ENCODE data around the gene XAF1. TPM values are rescaled to one million over a fixed set of nuclear protein-coding genes. Genes with fewer than 3 reads are reported as not detected.
"Not testable (repeated sequence)": the region's sequence is repeated elsewhere in the genome, so short reads cannot be mapped to it uniquely, and the experiment has no call there.

The XAF1 gene
- total and polyA plus RNA-seq, 9 donors = 33.3 to 111 (median 81.4) TPM

DNA sequence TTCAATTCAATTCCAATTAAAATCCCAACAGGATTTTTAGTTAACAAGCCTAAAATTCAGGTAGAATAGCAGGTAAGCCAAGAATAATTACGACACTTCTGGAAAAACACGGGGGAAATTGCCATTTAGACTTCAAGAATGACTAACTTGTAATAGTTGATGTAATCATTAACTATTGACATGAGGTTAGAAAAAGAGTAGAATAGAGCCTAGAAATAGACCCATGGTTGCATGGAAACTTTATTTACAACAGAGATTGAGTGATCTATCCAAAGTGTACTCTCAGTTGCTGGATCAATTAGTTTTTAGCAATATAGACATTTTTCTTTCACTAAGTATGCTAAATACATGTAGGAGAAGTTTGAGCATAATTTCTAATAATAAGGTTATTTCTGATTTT is 39.1 kb upstream of the XAF1 start:
- Histone ChIP-seq H3K4me1 (ENCODE audit: insufficient read depth) (peaks cover 18% of the 10 kb centered on the region), H3K4me3 (no peak overlapping the region), H3K27me3 (no peaks in the 10 kb centered on the region), H3K9me3 (no peaks in the 10 kb centered on the region), H3K27ac (no peak overlapping the region), H3K36me3 (no peaks in the 10 kb centered on the region)
- WGBS, 3 donors = 92 to 94% (median 93%) methylated on average over 2 of the region's 2 CpGs
- TF ChIP-seq POLR2A (IDR thresholded peaks at IDR 0.05) (no peak), EP300 (IDR thresholded peaks at IDR 0.05) (no peak)
- intact Hi-C loops (cut with DNase I) = no loop called here
- DNase-seq = no peak

DNA sequence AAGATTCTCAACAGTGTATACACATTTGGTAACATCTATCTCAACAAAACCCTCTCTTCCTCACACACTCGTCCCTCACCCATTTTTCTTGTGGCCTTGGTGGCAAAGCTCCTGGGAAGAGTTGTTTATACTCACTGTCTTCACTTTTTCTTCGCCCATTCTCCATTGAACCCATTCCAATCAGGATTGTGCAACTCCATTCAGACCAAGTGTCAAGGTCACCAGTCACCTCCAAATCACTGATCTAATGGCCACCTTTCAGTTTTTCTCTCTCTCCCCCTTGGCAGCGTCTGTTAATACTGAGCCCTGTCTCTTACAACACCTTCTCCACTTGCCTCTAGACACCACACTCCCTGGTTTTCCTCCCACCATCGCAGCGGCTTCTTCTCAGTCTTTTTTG is 34.1 kb upstream of the XAF1 start:
- no peak overlapping the region for H3K27ac ChIP-seq
- H3K9me3 ChIP-seq = no peaks in the 10 kb centered on the region
- WGBS, 3 donors = 66 to 75% (median 74%) methylated on average over 5 of the region's 5 CpGs
- no peaks in the 10 kb centered on the region for H3K36me3 ChIP-seq
- H3K27me3 ChIP-seq = no peaks in the 10 kb centered on the region
- no peak overlapping the region for H3K4me3 ChIP-seq
- DNase-seq = no peak
- intact Hi-C loops (cut with DNase I) = no loop called here
- H3K4me1 ChIP-seq (ENCODE audit: insufficient read depth) = no peaks in the 10 kb centered on the region
- no peak for TF ChIP-seq EP300 (IDR thresholded peaks at IDR 0.05)

DNA sequence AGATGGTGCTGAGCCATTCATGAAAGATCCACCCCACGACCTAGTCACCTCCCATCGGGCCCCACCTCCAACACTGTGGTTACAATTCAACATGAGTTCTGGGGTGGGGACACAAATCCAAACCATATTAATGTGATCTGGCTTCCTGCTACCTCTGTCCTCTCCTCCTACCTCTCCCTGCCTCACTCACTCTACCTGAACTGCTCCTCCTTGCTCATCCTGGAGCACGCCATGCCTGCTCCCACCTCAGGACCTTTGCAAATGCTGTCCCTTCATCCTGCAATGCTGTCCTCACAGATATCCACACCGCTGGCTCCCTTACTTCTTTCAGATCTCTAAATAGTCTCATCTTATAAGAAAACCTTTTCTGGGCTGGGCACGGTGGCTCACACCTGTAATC is 31.8 kb upstream of the XAF1 start:
- Histone ChIP-seq H3K4me1 (ENCODE audit: insufficient read depth) (no peaks in the 10 kb centered on the region), H3K27me3 (no peaks in the 10 kb centered on the region), H3K4me3 (no peak overlapping the region), H3K27ac (no peak overlapping the region), H3K9me3 (no peaks in the 10 kb centered on the region), H3K36me3 (no peaks in the 10 kb centered on the region)
- no peak for TF ChIP-seq POLR2A (IDR thresholded peaks at IDR 0.05)
- DNase-seq = no peak
- WGBS, 3 donors = 84 to 85% (median 85%) methylated on average over 5 of the region's 5 CpGs
- intact Hi-C loops (cut with DNase I) = no loop called here

DNA sequence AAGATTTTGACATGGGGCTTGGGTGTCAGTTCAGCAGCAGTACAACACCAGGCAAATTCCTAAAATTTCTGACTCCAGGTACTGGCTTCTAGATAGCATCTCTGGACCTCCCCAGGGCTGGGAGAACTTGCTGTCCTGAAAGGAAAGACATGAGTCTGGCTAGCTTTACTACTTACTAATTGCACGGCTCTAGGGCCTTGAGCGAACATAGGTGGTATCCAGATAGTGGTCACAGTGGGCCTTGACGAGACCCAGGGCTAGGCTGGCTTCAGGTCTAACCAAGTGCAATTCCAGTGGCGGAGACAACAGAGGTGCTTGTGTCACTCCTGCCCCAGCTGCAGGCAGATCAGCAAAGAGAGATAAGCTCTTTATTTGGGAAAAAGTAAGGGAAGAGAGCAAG is 26.3 kb upstream of the XAF1 start:
- 62 to 88% (median 78%) methylated on average over 4 of the region's 4 CpGs for WGBS, 3 donors
- Histone ChIP-seq H3K4me3 (no peak overlapping the region), H3K27ac (no peak overlapping the region), H3K27me3 (no peaks in the 10 kb centered on the region), H3K36me3 (no peaks in the 10 kb centered on the region), H3K4me1 (ENCODE audit: insufficient read depth) (no peaks in the 10 kb centered on the region), H3K9me3 (no peaks in the 10 kb centered on the region)
- no peak for DNase-seq
- TF ChIP-seq EP300 (IDR thresholded peaks at IDR 0.05) (no peak), POLR2A (IDR thresholded peaks at IDR 0.05) (no peak)
- TF ChIP-seq, protein P1, sequence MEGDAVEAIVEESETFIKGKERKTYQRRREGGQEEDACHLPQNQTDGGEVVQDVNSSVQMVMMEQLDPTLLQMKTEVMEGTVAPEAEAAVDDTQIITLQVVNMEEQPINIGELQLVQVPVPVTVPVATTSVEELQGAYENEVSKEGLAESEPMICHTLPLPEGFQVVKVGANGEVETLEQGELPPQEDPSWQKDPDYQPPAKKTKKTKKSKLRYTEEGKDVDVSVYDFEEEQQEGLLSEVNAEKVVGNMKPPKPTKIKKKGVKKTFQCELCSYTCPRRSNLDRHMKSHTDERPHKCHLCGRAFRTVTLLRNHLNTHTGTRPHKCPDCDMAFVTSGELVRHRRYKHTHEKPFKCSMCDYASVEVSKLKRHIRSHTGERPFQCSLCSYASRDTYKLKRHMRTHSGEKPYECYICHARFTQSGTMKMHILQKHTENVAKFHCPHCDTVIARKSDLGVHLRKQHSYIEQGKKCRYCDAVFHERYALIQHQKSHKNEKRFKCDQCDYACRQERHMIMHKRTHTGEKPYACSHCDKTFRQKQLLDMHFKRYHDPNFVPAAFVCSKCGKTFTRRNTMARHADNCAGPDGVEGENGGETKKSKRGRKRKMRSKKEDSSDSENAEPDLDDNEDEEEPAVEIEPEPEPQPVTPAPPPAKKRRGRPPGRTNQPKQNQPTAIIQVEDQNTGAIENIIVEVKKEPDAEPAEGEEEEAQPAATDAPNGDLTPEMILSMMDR (IDR thresholded peaks at IDR 0.05) = no peak
- intact Hi-C loops (cut with DNase I) = no loop called here

DNA sequence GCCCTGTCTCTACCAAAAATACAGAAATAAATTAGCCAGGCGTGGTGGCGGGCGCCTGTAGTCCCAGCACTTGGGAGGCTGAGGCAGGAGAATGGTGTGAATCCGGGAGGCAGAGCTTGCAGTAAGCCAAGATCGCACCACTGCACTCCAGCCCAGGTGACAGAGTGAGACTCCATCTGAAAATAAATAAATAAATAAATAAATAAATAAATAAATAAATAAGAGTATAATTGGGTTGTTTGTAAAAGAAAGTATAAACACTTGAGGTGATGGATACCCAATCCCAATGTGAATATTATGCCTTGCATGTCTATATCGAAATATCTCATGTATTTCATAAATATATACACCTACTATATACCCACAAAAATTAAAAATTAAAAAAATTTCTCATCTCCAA is 9.2 kb upstream of the XAF1 start:
- H3K27ac ChIP-seq; H3K36me3 ChIP-seq; intact Hi-C loops (cut with DNase I); H3K27me3 ChIP-seq; H3K4me1 ChIP-seq (ENCODE audit: insufficient read depth); H3K4me3 ChIP-seq; H3K9me3 ChIP-seq; DNase-seq: not testable (repeated sequence)
- 93 to 94% (median 94%) methylated on average over 6 of the region's 6 CpGs for WGBS, 3 donors

DNA sequence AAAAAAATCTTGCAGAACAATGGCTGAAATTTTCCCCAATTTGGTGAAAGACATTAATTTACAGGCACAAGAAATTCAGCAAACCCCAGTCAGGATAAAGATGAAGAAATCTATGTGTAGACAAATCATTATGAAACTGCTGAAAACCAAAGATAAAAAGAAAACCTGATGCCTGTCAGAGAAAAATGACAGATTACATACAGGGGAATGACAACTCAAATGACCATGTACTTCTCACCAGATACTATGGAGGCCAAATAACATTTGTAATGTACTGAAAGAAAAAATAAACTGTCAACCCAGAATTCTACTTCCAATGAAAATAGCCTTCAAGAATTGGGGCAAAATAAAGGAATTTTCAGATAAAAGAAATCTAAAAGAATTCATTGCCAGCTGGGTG is 7.2 kb upstream of the XAF1 start:
- Histone ChIP-seq H3K9me3 (no peaks in the 10 kb centered on the region), H3K27ac (no peak overlapping the region), H3K27me3 (no peaks in the 10 kb centered on the region), H3K4me1 (ENCODE audit: insufficient read depth) (peaks cover 15% of the 10 kb centered on the region), H3K36me3 (no peaks in the 10 kb centered on the region), H3K4me3 (no peak overlapping the region)
- intact Hi-C loops (cut with DNase I) = no loop called here
- TF ChIP-seq EP300 (IDR thresholded peaks at IDR 0.05) (no peak), POLR2A (IDR thresholded peaks at IDR 0.05) (no peak)
- TF ChIP-seq, protein P1 (IDR thresholded peaks at IDR 0.05) = no peak
- DNase-seq = no peak

DNA sequence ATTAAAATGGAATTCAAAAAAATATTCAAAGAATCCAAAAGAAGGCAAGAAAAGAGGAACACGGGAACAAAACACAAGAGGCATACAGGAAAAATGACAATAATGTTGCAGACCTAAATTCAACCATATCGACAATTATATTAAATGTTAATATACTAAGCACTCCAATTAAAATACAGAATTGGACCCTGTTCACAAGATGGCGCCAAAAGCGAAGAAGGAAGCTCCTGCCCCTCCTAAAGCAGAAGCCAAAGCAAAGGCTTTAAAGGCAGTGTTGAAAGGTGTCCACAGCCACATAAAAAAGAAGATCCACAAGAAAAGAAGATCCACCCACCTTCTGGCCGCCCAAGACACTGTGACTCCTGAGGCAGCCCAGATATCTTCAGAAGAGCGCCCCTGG is 6.3 kb upstream of the XAF1 start:
- Histone ChIP-seq H3K4me1 (ENCODE audit: insufficient read depth) (peaks cover 18% of the 10 kb centered on the region), H3K27me3 (no peaks in the 10 kb centered on the region), H3K27ac (no peak overlapping the region), H3K36me3 (no peaks in the 10 kb centered on the region), H3K4me3 (no peak overlapping the region), H3K9me3 (no peaks in the 10 kb centered on the region)
- WGBS, 3 donors = 89 to 95% (median 91%) methylated on average over 6 of the region's 6 CpGs
- intact Hi-C loops (cut with DNase I) = no loop called here
- TF ChIP-seq EP300 (IDR thresholded peaks at IDR 0.05) (no peak), POLR2A (IDR thresholded peaks at IDR 0.05) (no peak)
- TF ChIP-seq, protein P1 (IDR thresholded peaks at IDR 0.05) = no peak
- no peak for DNase-seq
